HEK293T (cell line): ENCODE measurements around the gene ZNF408.

Experiments used
- CTBP1 ChIP-seq: fragments of 450-650 bp; IDR thresholded peaks from 2 replicates; pipeline ENCODE4 v1.6.1; 2016; ENCODE audit warnings: borderline replicate concordance
- ELF4 ChIP-seq: fragments of 450-650 bp; IDR thresholded peaks from 2 replicates; pipeline ENCODE4 v1.6.1; 2017; ENCODE audit warnings: antibody characterized with exemption
- FOXK2 ChIP-seq: fragments of 450-650 bp; IDR thresholded peaks from 2 replicates; pipeline ENCODE4 v1.6.1; 2016; ENCODE audit warnings: mild to moderate bottlenecking
- L3MBTL2 ChIP-seq: fragments of 450-650 bp; conservative IDR thresholded peaks from 2 replicates; pipeline ENCODE4 v1.6.1; 2016; ENCODE audit warnings: mild to moderate bottlenecking
- NFRKB ChIP-seq: fragments of 450-650 bp; IDR thresholded peaks from 2 replicates; pipeline ENCODE4 v1.6.1; 2016; ENCODE audit warnings: mild to moderate bottlenecking, moderate library complexity
- SUZ12 ChIP-seq: fragments of 450-650 bp; IDR thresholded peaks from 2 replicates; pipeline ENCODE4 v1.6.1; 2016; ENCODE audit warnings: mild to moderate bottlenecking

GRCh38 chr11:46745995-46746394 is 45.2 kb downstream of the ZNF408 start:
- TF ChIP-seq NFRKB = no peak
- TF ChIP-seq ELF4 = no peak
- TF ChIP-seq CTBP1 = no peak
- TF ChIP-seq FOXK2 = no peak
- TF ChIP-seq L3MBTL2 = no peak
- TF ChIP-seq SUZ12 = no peak
